NCI-H1092 treated with DMSO at 0.1 percent for 48 hours (cell line): ENCODE results near the gene DAZL.

Experiments used
- DNase-seq: peaks from one replicate; lab custom pipeline; 2025; lab: John Stamatoyannopoulos, UW

The DAZL gene

GRCh38 chr3:16543242-16543864 lies 61.9 kb downstream of the DAZL start:
- DNase-seq: no peak

- no peak for DNase-seq
These were observed 66.7 kb downstream of the DAZL start for GRCh38 chr3:16538507-16538906.

DNA sequence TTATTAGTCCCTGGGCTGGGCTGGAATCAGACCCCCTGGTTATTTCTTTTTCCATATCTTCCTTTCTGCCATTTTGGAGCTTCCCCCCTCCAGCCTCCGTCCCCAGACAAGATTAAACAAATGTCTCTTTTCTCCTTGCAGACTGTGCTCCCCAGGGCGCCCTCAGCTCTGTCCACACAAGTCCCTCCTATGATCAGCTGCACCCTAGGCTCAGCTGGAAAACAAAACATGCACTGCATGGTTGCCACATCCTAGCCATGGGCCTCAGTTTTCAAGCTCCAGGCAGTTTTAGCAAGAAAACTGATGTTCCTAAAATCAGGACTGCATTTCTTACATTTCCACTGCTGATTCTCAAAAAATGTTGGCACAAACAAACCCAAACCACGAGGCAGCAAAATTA lies 68.2 kb downstream of the DAZL start:
- DNase-seq: no peak
